HL-60/S4 treated with retinoic acid at 250 ng/mL for 4 days and 3 days (cell line): ENCODE results near the gene PCDHGA2.
"Not testable (repeated sequence)": the region's sequence is repeated elsewhere in the genome, so short reads cannot be mapped to it uniquely, and the experiment has no call there.

ENCODE experiments used
- in situ Hi-C: fragments of 300-500 bp; cut with MboI; formaldehyde crosslinking; loops from 2 replicates; pipeline ENCODE4 v1.7.0; 2022; ENCODE audit warnings: low sequenced_read_pairs

PCDHGA2 gene

DNA sequence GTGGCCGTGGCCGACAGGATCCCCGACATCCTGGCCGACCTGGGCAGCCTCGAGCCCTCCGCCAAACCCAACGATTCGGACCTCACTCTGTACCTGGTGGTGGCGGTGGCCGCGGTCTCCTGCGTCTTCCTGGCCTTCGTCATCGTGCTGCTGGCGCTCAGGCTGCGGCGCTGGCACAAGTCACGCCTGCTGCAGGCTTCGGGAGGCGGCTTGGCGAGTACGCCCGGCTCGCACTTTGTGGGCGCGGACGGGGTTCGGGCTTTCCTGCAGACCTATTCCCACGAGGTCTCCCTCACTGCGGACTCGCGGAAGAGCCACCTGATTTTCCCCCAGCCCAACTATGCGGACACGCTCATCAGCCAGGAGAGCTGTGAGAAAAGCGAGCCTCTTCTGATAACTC lies 7.5 kb downstream of the PCDHGA2 start:
- in situ Hi-C loops: not testable (repeated sequence)

DNA sequence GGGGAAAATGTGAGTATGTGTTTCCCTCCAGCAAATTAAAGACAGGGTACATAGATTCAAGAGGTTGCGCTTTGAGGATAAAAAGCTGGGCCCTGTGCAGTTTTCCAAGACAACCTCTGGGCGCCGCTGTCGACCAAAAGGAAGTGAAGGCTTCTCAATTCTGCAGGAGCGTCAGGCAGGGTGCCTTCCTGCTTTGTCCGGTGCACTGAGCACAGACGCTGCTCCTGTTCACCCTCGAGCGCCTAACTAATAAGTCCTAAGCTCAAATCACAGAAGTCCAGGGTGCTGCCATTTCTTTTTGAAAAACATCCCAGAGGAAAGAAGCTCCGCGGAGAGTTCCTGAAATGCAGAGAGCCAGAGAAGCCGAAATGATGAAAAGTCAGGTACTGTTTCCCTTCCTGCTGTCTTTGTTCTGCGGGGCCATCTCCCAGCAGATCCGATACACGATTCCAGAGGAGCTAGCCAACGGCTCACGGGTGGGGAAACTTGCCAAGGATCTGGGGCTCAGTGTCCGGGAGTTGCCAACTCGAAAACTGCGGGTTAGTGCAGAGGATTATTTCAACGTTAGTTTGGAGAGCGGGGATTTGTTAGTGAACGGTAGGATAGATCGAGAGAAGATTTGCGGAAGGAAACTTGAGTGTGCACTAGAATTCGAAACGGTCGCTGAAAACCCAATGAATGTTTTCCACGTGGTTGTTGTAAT lies 11.5 kb downstream of the PCDHGA2 start, which contains the start of gene PCDHGB1:
Gene PCDHGB1, plus strand, starts transcription at position 183 of the 703 bp plus-strand sequence. Its CDS starts 162 bp downstream, at position 345.
- in situ Hi-C loops: no loop called here

DNA sequence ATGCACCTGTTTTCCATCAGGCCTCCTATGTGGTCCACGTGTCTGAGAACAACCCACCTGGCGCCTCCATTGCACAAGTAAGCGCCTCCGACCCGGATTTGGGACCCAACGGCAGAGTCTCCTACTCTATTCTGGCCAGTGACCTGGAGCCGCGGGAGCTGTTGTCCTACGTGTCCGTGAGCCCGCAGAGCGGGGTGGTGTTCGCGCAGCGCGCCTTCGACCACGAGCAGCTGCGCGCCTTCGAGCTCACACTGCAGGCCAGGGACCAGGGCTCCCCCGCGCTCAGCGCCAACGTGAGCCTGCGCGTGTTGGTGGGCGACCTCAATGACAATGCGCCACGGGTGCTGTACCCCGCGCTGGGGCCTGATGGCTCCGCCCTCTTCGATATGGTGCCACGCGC lies 13.0 kb downstream of the PCDHGA2 start:
- in situ Hi-C loops: no loop called here

- in situ Hi-C loops: no loop called here
Observed at GRCh38 chr5:141354900-141355469, 16.4 kb downstream of the PCDHGA2 start, which contains the start of gene PCDHGA4. Gene PCDHGA4 (plus strand): TSS chr5:141355021. CDS start chr5:141355108, 87 bp downstream.

DNA sequence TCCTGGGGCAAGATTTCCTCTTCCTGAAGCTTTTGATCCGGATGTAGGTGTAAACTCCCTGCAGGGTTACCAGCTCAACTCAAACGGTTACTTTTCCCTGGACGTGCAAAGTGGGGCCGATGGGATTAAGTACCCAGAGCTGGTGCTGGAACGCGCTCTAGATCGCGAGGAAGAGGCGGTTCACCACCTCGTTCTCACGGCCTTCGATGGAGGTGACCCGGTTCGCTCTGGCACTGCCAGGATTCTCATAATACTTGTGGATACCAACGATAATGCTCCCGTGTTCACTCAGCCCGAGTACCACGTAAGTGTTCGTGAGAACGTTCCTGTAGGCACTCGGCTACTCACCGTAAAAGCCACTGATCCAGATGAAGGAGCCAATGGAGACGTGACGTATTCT lies 17.1 kb downstream of the PCDHGA2 start:
- in situ Hi-C loops: no loop called here

GRCh38 chr5:141356133-141356532 lies 17.6 kb downstream of the PCDHGA2 start:
- in situ Hi-C loops: no loop called here

- in situ Hi-C loops: no loop called here
Observed at GRCh38 chr5:141356950-141357349, 18.4 kb downstream of the PCDHGA2 start.

DNA sequence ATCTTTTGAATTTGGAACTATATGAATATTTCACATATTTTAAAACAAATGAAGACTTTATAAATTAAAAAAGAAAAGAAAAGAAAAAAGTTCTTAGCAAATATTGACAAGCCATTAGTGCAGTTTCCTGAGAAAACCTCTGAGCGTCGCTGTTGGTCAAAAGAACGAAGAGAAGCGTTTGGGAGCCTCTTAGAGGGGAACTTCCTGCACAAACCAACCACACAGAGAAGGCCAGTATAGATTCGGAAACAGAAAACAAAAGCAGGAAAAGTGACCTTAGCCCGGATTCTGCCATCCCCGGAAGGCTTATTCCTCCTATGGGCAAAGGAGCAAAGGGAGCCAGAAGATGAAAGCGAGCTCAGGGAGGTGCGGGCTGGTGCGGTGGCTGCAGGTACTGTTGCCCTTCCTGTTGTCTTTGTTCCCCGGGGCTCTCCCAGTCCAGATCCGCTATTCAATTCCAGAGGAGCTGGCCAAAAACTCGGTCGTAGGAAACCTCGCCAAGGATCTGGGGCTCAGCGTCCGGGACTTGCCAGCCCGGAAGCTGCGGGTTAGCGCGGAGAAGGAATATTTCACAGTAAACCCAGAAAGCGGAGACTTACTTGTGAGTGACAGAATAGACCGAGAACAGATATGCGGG lies 21.3 kb downstream of the PCDHGA2 start, which contains the start of gene PCDHGB2:
Gene PCDHGB2, plus strand, starts transcription at position 205 of the 637 bp plus-strand sequence. Its CDS starts 142 bp downstream, at position 347.
- in situ Hi-C loops: no loop called here

- in situ Hi-C loops: no loop called here
Observed at GRCh38 chr5:141360685-141361084, 22.1 kb downstream of the PCDHGA2 start.

GRCh38 chr5:141362719-141363118 lies 24.2 kb downstream of the PCDHGA2 start:
- in situ Hi-C loops: no loop called here

GRCh38 chr5:141363952-141364660 lies 25.5 kb downstream of the PCDHGA2 start, which contains the start of gene PCDHGA5:
Gene PCDHGA5 (plus strand): TSS chr5:141364162. CDS start chr5:141364331, 169 bp downstream.
- in situ Hi-C loops: no loop called here

DNA sequence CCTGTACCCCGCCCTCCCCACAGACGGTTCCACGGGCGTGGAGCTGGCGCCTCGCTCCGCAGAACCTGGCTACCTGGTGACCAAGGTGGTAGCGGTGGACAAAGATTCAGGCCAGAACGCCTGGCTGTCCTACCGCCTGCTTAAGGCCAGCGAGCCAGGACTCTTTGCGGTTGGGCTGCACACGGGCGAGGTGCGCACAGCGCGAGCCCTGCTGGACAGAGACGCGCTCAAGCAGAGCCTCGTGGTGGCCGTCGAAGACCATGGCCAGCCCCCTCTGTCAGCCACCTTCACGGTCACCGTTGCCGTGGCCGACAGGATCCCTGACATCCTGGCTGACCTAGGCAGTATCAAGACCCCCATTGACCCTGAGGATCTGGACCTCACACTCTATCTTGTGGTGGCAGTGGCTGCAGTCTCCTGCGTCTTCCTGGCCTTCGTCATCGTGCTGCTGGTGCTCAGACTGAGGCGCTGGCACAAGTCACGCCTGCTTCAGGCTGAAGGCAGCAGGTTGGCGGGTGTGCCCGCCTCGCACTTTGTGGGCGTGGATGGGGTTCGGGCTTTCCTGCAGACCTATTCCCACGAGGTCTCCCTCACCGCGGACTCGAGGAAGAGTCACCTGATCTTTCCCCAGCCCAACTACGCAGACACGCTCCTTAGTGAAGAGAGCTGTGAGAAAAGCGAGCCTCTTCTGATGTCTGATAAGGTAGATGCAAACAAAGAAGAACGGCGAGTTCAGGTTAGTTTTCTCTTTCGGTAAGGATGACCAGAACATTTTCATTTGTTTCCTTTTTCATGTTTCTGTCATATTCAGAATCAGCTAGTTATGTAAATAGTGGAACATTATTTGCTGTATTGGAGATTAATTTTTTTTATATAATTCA lies 27.7 kb downstream of the PCDHGA2 start:
- in situ Hi-C loops: no loop called here

- in situ Hi-C loops: no loop called here
Observed at GRCh38 chr5:141369994-141370848, 31.7 kb downstream of the PCDHGA2 start, which contains the start of gene PCDHGB3. Gene PCDHGB3 (plus strand): TSS chr5:141370242. CDS start chr5:141370395, 153 bp downstream.

GRCh38 chr5:141371572-141372475 lies 33.3 kb downstream of the PCDHGA2 start:
- in situ Hi-C loops: no loop called here

- in situ Hi-C loops: no loop called here
Observed at GRCh38 chr5:141373673-141374317, 35.2 kb downstream of the PCDHGA2 start, which contains the start of gene PCDHGA6. Gene PCDHGA6 (plus strand): TSS chr5:141373891. CDS start chr5:141374084, 193 bp downstream.

DNA sequence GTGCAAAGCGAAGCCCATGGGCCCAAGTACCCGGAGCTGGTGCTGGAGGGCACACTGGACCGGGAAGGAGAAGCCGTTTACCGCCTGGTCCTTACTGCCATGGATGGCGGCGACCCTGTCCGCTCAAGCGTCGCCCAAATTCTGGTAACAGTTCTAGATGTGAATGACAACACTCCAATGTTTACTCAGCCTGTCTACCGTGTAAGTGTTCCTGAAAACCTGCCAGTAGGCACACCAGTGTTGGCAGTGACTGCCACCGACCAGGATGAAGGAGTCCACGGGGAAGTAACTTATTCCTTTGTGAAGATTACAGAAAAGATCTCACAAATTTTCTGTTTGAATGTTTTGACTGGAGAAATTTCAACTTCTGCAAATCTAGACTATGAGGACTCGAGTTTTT lies 36.1 kb downstream of the PCDHGA2 start:
- in situ Hi-C loops: no loop called here

DNA sequence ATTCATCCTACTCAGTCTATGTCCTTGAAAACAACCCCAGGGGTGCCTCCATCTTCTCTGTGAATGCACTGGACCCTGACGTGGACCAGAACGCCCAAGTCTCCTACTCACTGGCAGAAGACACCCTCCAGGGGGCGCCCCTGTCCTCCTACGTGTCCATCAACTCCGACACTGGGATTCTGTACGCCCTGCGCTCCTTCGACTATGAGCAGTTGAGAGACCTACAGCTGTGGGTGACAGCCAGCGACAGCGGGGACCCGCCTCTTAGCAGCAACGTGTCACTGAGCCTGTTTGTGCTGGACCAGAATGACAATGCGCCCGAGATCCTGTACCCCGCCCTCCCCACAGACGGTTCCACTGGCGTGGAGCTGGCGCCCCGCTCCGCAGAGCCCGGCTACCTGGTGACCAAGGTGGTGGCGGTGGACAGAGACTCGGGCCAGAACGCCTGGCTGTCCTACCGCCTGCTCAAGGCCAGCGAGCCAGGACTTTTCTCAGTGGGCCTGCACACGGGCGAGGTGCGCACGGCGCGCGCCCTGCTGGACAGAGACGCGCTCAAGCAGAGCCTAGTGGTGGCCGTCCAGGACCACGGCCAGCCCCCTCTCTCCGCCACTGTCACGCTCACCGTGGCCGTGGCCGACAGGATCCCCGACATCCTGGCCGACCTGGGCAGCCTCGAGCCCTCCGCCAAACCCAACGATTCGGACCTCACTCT lies 37.0 kb downstream of the PCDHGA2 start:
- in situ Hi-C loops: not testable (repeated sequence)
